ENCODE data around the gene WIZ.

Gene WIZ, protein sequence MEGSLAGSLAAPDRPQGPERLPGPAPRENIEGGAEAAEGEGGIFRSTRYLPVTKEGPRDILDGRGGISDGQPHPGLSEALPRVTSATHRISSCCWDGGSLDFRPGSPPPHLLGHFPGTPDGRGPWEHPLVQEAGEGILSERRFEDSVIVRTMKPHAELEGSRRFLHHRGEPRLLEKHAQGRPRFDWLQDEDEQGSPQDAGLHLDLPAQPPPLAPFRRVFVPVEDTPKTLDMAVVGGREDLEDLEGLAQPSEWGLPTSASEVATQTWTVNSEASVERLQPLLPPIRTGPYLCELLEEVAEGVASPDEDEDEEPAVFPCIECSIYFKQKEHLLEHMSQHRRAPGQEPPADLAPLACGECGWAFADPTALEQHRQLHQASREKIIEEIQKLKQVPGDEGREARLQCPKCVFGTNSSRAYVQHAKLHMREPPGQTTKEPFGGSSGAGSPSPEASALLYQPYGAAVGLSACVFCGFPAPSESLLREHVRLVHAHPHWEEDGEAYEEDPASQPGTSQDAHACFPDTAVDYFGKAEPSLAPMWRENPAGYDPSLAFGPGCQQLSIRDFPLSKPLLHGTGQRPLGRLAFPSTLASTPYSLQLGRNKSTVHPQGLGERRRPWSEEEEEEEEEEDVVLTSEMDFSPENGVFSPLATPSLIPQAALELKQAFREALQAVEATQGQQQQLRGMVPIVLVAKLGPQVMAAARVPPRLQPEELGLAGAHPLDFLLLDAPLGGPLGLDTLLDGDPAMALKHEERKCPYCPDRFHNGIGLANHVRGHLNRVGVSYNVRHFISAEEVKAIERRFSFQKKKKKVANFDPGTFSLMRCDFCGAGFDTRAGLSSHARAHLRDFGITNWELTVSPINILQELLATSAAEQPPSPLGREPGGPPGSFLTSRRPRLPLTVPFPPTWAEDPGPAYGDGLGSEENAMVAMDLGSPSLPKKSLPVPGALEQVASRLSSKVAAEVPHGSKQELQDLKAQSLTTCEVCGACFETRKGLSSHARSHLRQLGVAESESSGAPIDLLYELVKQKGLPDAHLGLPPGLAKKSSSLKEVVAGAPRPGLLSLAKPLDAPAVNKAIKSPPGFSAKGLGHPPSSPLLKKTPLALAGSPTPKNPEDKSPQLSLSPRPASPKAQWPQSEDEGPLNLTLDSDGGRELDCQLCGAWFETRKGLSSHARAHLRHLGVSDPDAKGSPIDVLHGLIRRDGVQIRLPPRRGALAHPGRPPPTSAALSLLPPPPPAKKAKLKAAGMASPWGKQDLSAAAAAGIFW (N-terminal part only)

DNA sequence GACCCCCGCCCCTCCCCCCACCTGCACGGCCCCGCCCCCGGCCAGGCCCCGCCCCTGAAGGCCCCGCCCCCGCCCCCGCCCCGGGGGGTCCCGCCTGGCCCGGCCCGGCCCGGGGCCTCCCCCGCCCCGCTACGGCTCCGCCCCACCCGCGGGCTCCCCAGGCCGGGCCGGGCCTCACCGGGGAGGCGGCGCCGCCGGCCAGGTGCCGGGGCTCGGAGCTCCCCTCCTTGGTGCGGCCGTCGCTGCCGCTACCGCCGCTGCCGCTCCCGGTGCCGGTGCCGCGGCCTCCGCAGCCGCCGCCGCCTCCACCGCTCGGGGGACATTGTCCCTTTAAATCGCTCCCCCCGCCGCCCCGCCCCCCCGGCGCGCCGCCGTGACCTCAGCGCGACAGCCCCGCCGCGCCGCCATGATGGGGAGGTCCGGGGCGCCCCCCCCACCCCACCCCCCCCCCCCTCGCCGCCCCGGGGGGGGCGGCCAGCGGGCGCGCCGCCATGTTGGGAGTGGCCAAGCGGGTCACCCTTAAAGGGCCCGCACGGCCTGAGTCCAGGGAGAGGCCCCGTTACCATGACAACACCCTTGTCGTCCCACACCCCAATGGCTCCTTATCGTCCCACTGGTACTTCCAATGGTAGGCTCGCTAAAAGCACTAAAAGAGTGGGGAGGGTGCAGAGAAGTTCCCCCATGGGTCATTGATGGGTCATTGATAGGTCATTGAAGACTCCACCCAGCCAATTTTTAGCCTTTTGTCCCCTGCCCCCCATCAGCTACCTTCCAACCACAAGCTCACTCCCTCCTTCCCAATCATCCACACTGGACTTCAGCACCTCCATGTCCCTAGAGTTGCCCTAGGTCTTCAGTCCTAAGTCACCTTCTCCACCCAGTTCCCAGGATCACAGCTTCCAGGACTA lies at the start of gene WIZ:
TSS of gene WIZ (minus strand) at position 337 of the 908 bp plus-strand sequence. CDS start 1,649 bp downstream, outside the sequence.
- H3K4me3 ChIP-seq (ENCODE audit: low read depth, low read length): peak within 1 kb of the TSS; percentile 63

DNA sequence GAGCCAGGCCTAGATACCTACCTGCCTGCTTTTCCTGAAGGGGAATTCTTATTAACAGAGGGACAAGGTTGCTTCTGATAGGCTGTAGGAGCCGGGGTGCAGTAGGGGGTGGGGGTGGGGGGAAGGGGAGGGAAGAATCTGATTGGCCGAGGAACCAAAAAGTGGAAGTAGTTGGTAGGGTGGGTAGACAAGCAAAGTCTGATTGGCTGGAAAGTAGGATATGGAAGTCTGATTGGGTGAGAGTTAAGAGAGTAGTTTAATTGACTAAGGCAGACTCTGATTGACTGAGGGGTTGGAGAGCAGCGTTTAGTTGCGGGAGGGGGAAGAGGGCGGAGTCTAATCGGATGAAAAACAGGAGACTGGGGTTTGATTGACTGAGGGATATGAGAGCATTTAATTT lies 49.2 kb upstream of the WIZ start:
- peaks cover 2% of the 10 kb centered on the region for H3K9me3 ChIP-seq (ENCODE audit: severe bottlenecking)
- DNase-seq: no peak

More for the DNA sequence above, at the start of gene WIZ:
- peak; percentile 86 for DNase-seq
- H3K27me3 ChIP-seq (ENCODE audit: insufficient read depth, low read depth, severe bottlenecking): peaks cover under 1% of the 10 kb centered on the region
- no peaks in the 10 kb centered on the region for H3K36me3 ChIP-seq
- H3K9me3 ChIP-seq (ENCODE audit: severe bottlenecking): no peaks in the 10 kb centered on the region
- H3K27ac ChIP-seq: no peak within 1 kb of the TSS
- TF ChIP-seq, protein P1, sequence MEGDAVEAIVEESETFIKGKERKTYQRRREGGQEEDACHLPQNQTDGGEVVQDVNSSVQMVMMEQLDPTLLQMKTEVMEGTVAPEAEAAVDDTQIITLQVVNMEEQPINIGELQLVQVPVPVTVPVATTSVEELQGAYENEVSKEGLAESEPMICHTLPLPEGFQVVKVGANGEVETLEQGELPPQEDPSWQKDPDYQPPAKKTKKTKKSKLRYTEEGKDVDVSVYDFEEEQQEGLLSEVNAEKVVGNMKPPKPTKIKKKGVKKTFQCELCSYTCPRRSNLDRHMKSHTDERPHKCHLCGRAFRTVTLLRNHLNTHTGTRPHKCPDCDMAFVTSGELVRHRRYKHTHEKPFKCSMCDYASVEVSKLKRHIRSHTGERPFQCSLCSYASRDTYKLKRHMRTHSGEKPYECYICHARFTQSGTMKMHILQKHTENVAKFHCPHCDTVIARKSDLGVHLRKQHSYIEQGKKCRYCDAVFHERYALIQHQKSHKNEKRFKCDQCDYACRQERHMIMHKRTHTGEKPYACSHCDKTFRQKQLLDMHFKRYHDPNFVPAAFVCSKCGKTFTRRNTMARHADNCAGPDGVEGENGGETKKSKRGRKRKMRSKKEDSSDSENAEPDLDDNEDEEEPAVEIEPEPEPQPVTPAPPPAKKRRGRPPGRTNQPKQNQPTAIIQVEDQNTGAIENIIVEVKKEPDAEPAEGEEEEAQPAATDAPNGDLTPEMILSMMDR (IDR thresholded peaks at IDR 0.05; ENCODE audit: low read depth, low read length): no peak

DNA sequence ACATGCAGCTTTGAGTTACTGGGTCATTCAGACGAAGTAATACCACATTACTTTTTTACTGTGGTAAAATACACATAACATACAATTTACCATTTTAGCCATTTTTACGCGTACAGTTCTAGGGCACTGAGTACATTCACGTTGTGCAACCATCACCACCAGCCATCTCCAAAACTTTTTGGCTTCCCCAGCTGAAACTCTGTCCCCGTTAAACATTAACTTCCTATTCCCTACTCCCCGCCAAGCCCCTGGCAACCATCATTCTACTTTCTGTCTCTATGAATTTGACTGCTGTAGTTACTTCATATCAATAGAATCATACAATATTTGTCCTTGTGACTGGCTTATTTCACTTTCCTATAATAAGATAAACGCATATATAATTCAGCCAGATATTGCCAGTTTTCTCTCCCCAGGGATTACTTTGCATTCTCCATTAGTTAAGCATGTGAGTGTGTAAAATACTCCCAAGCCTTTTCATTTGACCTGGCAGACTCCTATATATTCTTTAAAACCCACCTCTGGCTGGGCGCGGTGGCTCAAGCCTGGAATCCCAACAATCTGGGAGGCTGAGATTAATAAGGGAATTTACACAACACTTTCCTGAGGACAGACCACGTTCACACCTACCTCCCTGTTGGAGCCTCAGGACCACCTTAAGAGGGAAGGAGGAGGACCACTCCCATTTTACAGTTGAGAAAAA lies 48.6 kb upstream of the WIZ start:
- Histone ChIP-seq H3K9me3 (ENCODE audit: severe bottlenecking) (peaks cover 2% of the 10 kb centered on the region), H3K4me3 (ENCODE audit: low read depth, low read length) (no peak overlapping the region), H3K27me3 (ENCODE audit: insufficient read depth, low read depth, severe bottlenecking) (peaks cover 72% of the 10 kb centered on the region), H3K36me3 (no peaks in the 10 kb centered on the region), H3K27ac (no peak overlapping the region)
- DNase-seq: no peak
- TF ChIP-seq, protein P1 (IDR thresholded peaks at IDR 0.05; ENCODE audit: low read depth, low read length): no peak

More for the DNA sequence above, 49.2 kb upstream of the WIZ start:
- no peak overlapping the region for H3K4me3 ChIP-seq (ENCODE audit: low read depth, low read length)
- TF ChIP-seq, protein P1 (IDR thresholded peaks at IDR 0.05; ENCODE audit: low read depth, low read length): no peak
- H3K27ac ChIP-seq: no peak overlapping the region
- peaks cover 69% of the 10 kb centered on the region for H3K27me3 ChIP-seq (ENCODE audit: insufficient read depth, low read depth, severe bottlenecking)
- H3K36me3 ChIP-seq: no peaks in the 10 kb centered on the region

DNA sequence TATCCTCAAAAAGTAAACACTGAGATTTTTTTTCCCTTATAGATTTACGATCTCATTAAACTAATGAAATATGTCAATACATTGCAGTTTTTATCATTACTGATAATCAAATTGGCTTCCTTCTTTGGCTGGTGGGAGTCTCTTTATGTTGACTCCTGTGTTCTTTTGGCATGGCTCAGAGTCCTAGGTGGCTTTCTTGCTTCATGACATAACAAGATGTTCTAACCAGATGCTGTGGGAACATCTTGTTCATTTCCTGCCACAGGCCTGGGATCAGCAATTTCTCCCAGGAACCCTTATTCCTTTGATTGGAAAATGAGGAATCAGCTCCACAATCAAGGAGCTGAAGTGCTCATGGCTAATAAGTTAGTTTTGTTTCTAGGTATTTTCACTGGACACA lies 45.4 kb upstream of the WIZ start:
- H3K4me3 ChIP-seq (ENCODE audit: low read depth, low read length): no peak overlapping the region
- peaks cover 2% of the 10 kb centered on the region for H3K9me3 ChIP-seq (ENCODE audit: severe bottlenecking)
- TF ChIP-seq, protein P1 (IDR thresholded peaks at IDR 0.05; ENCODE audit: low read depth, low read length): no peak
- DNase-seq: no peak
- H3K27ac ChIP-seq: no peak overlapping the region
- peaks cover 49% of the 10 kb centered on the region for H3K27me3 ChIP-seq (ENCODE audit: insufficient read depth, low read depth, severe bottlenecking)
- H3K36me3 ChIP-seq: no peaks in the 10 kb centered on the region

Measured in WERI-Rb-1 (cell line).